DND-41 (cell line): ENCODE results near the gene CD177.

Experiments
- CTCF ChIP-seq: IDR thresholded peaks from 2 replicates; pipeline ENCODE4 v1.5.1; 2012; ENCODE audit warnings: borderline replicate concordance, low read length, moderate library complexity, mild to moderate bottlenecking; ENCODE audit not compliant: poor library complexity, severe bottlenecking; ENCODE audit errors: extremely low read depth
- EZH2 ChIP-seq: IDR thresholded peaks from 3 replicates; pipeline ENCODE4 v1.6.1; 2012; ENCODE audit warnings: borderline replicate concordance, low read depth, mild to moderate bottlenecking, moderate library complexity, low read length, inconsistent platforms; ENCODE audit not compliant: severe bottlenecking

DNA sequence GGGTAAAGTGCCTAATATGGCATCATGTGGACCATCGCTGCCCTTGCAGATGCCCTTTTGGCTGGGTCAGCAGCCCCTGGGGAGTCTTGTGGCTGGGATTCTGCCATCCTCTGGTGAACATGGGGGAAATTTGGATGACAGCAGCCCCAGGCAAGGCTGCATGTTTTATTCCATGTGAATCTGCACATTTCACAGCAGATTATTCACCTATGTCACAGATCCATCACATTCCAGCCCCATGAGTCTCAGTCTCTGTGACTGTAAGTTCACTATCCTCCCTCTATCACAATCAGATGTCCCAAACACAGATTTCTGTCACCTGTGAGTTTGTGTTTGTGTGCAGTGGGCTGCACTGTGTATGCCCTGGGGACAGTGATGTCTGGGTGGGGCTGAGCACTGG is 47.4 kb upstream of the CD177 start:
- TF ChIP-seq CTCF (no peak), EZH2 (no peak)
